HepG2 (cell line): ENCODE data around the gene AIFM1. TPM values are rescaled to one million over a fixed set of nuclear protein-coding genes. Genes with fewer than 3 reads are reported as not detected.

ENCODE experiments used
- ATAD3A ChIP-seq: sonication (generic); formaldehyde crosslinking; IDR thresholded peaks from 2 replicates; pipeline ENCODE4 v1.4.0; 2020; ENCODE audit warnings: missing genetic modification reagents
- CENPX ChIP-seq: sonication (generic); formaldehyde crosslinking; IDR thresholded peaks from 2 replicates; pipeline ENCODE4 v1.9.0; 2021; ENCODE audit warnings: mild to moderate bottlenecking, missing genetic modification reagents, moderate library complexity
- CSRNP2 ChIP-seq: sonication (generic); formaldehyde crosslinking; conservative IDR thresholded peaks from 2 replicates; pipeline ENCODE4 v1.8.0; 2022; ENCODE audit warnings: low read depth, missing genetic modification reagents
- RARG ChIP-seq: sonication (generic); formaldehyde crosslinking; IDR thresholded peaks from 2 replicates; pipeline ENCODE4 v1.4.0; 2020; ENCODE audit warnings: low read depth, mild to moderate bottlenecking, missing genetic modification reagents
- SOX6 ChIP-seq, 2 experiments: fragments of 450-650 bp in 1 of 2; sonication (generic) in 1 of 2; formaldehyde crosslinking in 1 of 2; IDR thresholded peaks; 2 replicates each; pipeline versions ENCODE4 v1.4.0 to v1.6.1; 2017 to 2020; ENCODE audit warnings: antibody characterized with exemption in 1 of 2, mild to moderate bottlenecking in 1 of 2, missing genetic modification reagents in 1 of 2
- STAT5B ChIP-seq: sonication (generic); formaldehyde crosslinking; IDR thresholded peaks from 2 replicates; pipeline ENCODE4 v1.4.0; 2020; ENCODE audit warnings: missing genetic modification reagents
- ZNF251 ChIP-seq: sonication (generic); formaldehyde crosslinking; IDR thresholded peaks from 2 replicates; pipeline ENCODE4 v1.9.0; 2021; ENCODE audit warnings: mild to moderate bottlenecking, missing genetic modification reagents
- ZNF609 ChIP-seq: sonication (generic); formaldehyde crosslinking; IDR thresholded peaks from 2 replicates; pipeline ENCODE4 v1.4.0; 2020; ENCODE audit warnings: mild to moderate bottlenecking, missing genetic modification reagents, borderline replicate concordance
- ZNF747 ChIP-seq: sonication (generic); formaldehyde crosslinking; IDR thresholded peaks from 2 replicates; pipeline ENCODE4 v1.8.1; 2023; ENCODE audit warnings: missing genetic modification reagents, mild to moderate bottlenecking, borderline replicate concordance
- ZNF766 ChIP-seq: sonication (generic); formaldehyde crosslinking; IDR thresholded peaks from 2 replicates; pipeline ENCODE4 v1.5.0; 2020; ENCODE audit warnings: missing genetic modification reagents, borderline replicate concordance
- polyA plus RNA-seq, 8 experiments: library from polyadenylated mRNA; depleted of rRNA in 3 of 8; stranded (reverse) in 7 of 8; unstranded in 1 of 8; fragments of >200 nt; fragmentation: Illumina TruSeq in 4 of 8; extraction: Trizol in 4 of 8; gene quantifications; 2 replicates each; pipeline versions ENCODE4 v1.2.1 to v1.2.3, GENCODE V29; 2011 to 2016; ENCODE audit warnings: low read depth in 4 of 8, missing spikeins in 1 of 8, mixed read lengths in 1 of 8; ENCODE audit not compliant: insufficient read depth in 1 of 8
- total RNA-seq, 5 experiments: library from RNA; depleted of rRNA; stranded (reverse); fragments of >200 nt; fragmentation: Illumina TruSeq; extraction: Trizol; gene quantifications; 2 replicates each; pipeline ENCODE4 v1.2.3, GENCODE V29; 2016; ENCODE audit warnings: low read depth in 1 of 5
- TF ChIP-seq, protein P1 (sequence below): sonication (generic); formaldehyde crosslinking; IDR thresholded peaks from 2 replicates; pipeline ENCODE4 v1.4.0; 2020; ENCODE audit warnings: mild to moderate bottlenecking, missing genetic modification reagents, borderline replicate concordance
- TF ChIP-seq, protein P2 (sequence below): sonication (generic); formaldehyde crosslinking; IDR thresholded peaks from 2 replicates; pipeline ENCODE4 v1.5.1; 2020; ENCODE audit warnings: mild to moderate bottlenecking, missing genetic modification reagents, moderate library complexity

Gene AIFM1
- total and polyA plus RNA-seq, 2 of the 13 experiments (the other 11 are each of a cell fraction or from before 2014, with no cell fraction given) = 42.8 to 46.9 TPM

GRCh38 chrX:130118441-130119311, 47.0 kb downstream of the AIFM1 start (continued):
- TF ChIP-seq, protein P1, sequence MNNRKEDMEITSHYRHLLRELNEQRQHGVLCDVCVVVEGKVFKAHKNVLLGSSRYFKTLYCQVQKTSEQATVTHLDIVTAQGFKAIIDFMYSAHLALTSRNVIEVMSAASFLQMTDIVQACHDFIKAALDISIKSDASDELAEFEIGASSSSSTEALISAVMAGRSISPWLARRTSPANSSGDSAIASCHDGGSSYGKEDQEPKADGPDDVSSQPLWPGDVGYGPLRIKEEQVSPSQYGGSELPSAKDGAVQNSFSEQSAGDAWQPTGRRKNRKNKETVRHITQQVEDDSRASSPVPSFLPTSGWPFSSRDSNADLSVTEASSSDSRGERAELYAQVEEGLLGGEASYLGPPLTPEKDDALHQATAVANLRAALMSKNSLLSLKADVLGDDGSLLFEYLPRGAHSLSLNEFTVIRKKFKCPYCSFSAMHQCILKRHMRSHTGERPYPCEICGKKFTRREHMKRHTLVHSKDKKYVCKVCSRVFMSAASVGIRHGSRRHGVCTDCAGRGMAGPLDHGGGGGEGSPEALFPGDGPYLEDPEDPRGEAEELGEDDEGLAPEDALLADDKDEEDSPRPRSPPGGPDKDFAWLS = no peak
- TF ChIP-seq ZNF609 (CRISPR knock-in tag) = no peak
- no peak for TF ChIP-seq SOX6 (IDR thresholded peaks at IDR 0.05)
- TF ChIP-seq SOX6 (CRISPR knock-in tag; IDR thresholded peaks at IDR 0.05) = no peak
- TF ChIP-seq RARG (CRISPR knock-in tag) = no peak
- TF ChIP-seq CSRNP2 (CRISPR knock-in tag) = no peak
- TF ChIP-seq, protein P2, sequence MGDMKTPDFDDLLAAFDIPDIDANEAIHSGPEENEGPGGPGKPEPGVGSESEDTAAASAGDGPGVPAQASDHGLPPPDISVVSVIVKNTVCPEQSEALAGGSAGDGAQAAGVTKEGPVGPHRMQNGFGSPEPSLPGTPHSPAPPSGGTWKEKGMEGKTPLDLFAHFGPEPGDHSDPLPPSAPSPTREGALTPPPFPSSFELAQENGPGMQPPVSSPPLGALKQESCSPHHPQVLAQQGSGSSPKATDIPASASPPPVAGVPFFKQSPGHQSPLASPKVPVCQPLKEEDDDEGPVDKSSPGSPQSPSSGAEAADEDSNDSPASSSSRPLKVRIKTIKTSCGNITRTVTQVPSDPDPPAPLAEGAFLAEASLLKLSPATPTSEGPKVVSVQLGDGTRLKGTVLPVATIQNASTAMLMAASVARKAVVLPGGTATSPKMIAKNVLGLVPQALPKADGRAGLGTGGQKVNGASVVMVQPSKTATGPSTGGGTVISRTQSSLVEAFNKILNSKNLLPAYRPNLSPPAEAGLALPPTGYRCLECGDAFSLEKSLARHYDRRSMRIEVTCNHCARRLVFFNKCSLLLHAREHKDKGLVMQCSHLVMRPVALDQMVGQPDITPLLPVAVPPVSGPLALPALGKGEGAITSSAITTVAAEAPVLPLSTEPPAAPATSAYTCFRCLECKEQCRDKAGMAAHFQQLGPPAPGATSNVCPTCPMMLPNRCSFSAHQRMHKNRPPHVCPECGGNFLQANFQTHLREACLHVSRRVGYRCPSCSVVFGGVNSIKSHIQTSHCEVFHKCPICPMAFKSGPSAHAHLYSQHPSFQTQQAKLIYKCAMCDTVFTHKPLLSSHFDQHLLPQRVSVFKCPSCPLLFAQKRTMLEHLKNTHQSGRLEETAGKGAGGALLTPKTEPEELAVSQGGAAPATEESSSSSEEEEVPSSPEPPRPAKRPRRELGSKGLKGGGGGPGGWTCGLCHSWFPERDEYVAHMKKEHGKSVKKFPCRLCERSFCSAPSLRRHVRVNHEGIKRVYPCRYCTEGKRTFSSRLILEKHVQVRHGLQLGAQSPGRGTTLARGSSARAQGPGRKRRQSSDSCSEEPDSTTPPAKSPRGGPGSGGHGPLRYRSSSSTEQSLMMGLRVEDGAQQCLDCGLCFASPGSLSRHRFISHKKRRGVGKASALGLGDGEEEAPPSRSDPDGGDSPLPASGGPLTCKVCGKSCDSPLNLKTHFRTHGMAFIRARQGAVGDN (CRISPR knock-in tag) = peak; percentile 54
- TF ChIP-seq CENPX = no peak
- no peak for TF ChIP-seq ZNF766 (CRISPR knock-in tag)
- no peak for TF ChIP-seq STAT5B
- no peak for TF ChIP-seq ZNF747 (CRISPR knock-in tag)
- no peak for TF ChIP-seq ZNF251
- no peak for TF ChIP-seq ATAD3A (CRISPR knock-in tag)
